WTC11 (cell line): ENCODE data around the gene WWOX. TPM values are rescaled to one million over a fixed set of nuclear protein-coding genes. Genes with fewer than 3 reads are reported as not detected.

Experiments used
- ATAC-seq: fragments of 200-7000 bp; cut with Tn5 transposase; 2 replicates; pipeline ENCODE4 v1.10.0; 2021; ENCODE audit warnings: mild to moderate bottlenecking, moderate library complexity
- CTCF ChIA-PET: fragments of 300-600 bp; sonication (Branson Sonifier 250); formaldehyde crosslinking; loops from one replicate; lab custom pipeline; 2021; ENCODE audit warnings: antibody characterized with exemption; lab: Charles Lee
- POLR2A ChIA-PET: fragments of 350-600 bp; sonication (Branson Sonifier 250); formaldehyde crosslinking; loops from one replicate; lab custom pipeline; 2021; ENCODE audit warnings: antibody characterized with exemption; lab: Charles Lee
- DNase-seq: peaks from one replicate; pipeline ENCODE4 v3.0.0; 2021; ENCODE audit warnings: low spot score
- H3K27ac Mint-ChIP-seq: 2 replicates; pipeline ENCODE4 v1.8.0; 2021; ENCODE audit warnings: mixed read lengths
- H3K27me3 Mint-ChIP-seq: 2 replicates; pipeline ENCODE4 v1.8.0; 2021; ENCODE audit warnings: low read depth, mild to moderate bottlenecking, moderate library complexity, mixed read lengths
- H3K36me3 Mint-ChIP-seq: 2 replicates; pipeline ENCODE4 v1.8.0; 2021; ENCODE audit warnings: mixed read lengths
- H3K4me1 Mint-ChIP-seq: 2 replicates; pipeline ENCODE4 v1.8.0; 2022; ENCODE audit warnings: mixed read lengths
- H3K4me3 Mint-ChIP-seq: 2 replicates; pipeline ENCODE4 v1.8.0; 2021; ENCODE audit warnings: mild to moderate bottlenecking, moderate library complexity, mixed read lengths
- H3K9me3 Mint-ChIP-seq: 2 replicates; pipeline ENCODE4 v1.8.0; 2021; ENCODE audit warnings: mixed read lengths
- AFF4 ChIP-seq: sonication (generic); formaldehyde crosslinking; IDR thresholded peaks from 2 replicates; pipeline ENCODE4 v1.8.1; 2023; ENCODE audit warnings: mild to moderate bottlenecking, missing genetic modification reagents, borderline replicate concordance
- ATF1 ChIP-seq: sonication (generic); formaldehyde crosslinking; IDR thresholded peaks from 2 replicates; pipeline ENCODE4 v1.8.1; 2023; ENCODE audit warnings: mild to moderate bottlenecking, moderate library complexity, missing genetic modification reagents
- ATF2 ChIP-seq: sonication (generic); formaldehyde crosslinking; IDR thresholded peaks from 2 replicates; pipeline ENCODE4 v1.8.1; 2022; ENCODE audit warnings: low read depth, missing genetic modification reagents, borderline replicate concordance
- FOXK1 ChIP-seq: sonication (generic); formaldehyde crosslinking; IDR thresholded peaks from 2 replicates; pipeline ENCODE4 v1.8.0; 2022; ENCODE audit warnings: mild to moderate bottlenecking, moderate library complexity, missing genetic modification reagents
- FOXP4 ChIP-seq: sonication (generic); formaldehyde crosslinking; IDR thresholded peaks from 2 replicates; pipeline ENCODE4 v1.8.0; 2022; ENCODE audit warnings: mild to moderate bottlenecking, missing genetic modification reagents
- NR2C2 ChIP-seq: sonication (generic); formaldehyde crosslinking; IDR thresholded peaks from 2 replicates; pipeline ENCODE4 v1.8.0; 2022; ENCODE audit warnings: mild to moderate bottlenecking, missing genetic modification reagents
- SMAD3 ChIP-seq: sonication (generic); formaldehyde crosslinking; IDR thresholded peaks from 2 replicates; pipeline ENCODE4 v1.8.0; 2022; ENCODE audit warnings: missing genetic modification reagents, mild to moderate bottlenecking, borderline replicate concordance
- SP1 ChIP-seq: sonication (generic); formaldehyde crosslinking; conservative IDR thresholded peaks from 2 replicates; pipeline ENCODE4 v1.8.1; 2022; ENCODE audit warnings: missing genetic modification reagents
- TCF7 ChIP-seq: sonication (generic); formaldehyde crosslinking; IDR thresholded peaks from 2 replicates; pipeline ENCODE4 v1.8.0; 2022; ENCODE audit warnings: mild to moderate bottlenecking, low read depth, missing genetic modification reagents, moderate library complexity
- ZNF423 ChIP-seq: fragments of 250-450 bp; sonication (Bioruptor Pico); IDR thresholded peaks from 2 replicates; pipeline ENCODE4 v2.1.2; 2022; ENCODE audit warnings: mild to moderate bottlenecking, moderate library complexity
- ZSCAN18 ChIP-seq: fragments of 250-450 bp; sonication (Bioruptor Pico); IDR thresholded peaks from 2 replicates; pipeline ENCODE4 v2.1.2; 2022; ENCODE audit warnings: mild to moderate bottlenecking, moderate library complexity
- total RNA-seq: library from RNA; stranded (reverse); gene quantifications from 3 replicates; pipeline ENCODE4 v1.2.3, GENCODE V29; 2021
- TF ChIP-seq, protein P1 (sequence below): fragments of 250-450 bp; sonication (Bioruptor Pico); conservative IDR thresholded peaks from 2 replicates; pipeline ENCODE4 v1.9.0; 2021; ENCODE audit warnings: mild to moderate bottlenecking
- TF ChIP-seq, protein P2 (sequence below): sonication (generic); formaldehyde crosslinking; IDR thresholded peaks from 2 replicates; pipeline ENCODE4 v1.8.1; 2023; ENCODE audit warnings: mild to moderate bottlenecking, moderate library complexity, missing genetic modification reagents
- TF ChIP-seq, protein P3 (sequence below): sonication (generic); formaldehyde crosslinking; IDR thresholded peaks from 2 replicates; pipeline ENCODE4 v1.8.1; 2023; ENCODE audit warnings: mild to moderate bottlenecking, missing genetic modification reagents
- TF ChIP-seq, protein P4 (sequence below): sonication (generic); formaldehyde crosslinking; IDR thresholded peaks from 2 replicates; pipeline ENCODE4 v1.8.0; 2023; ENCODE audit warnings: missing genetic modification reagents
- TF ChIP-seq, protein P5 (sequence below): sonication (generic); formaldehyde crosslinking; IDR thresholded peaks from 2 replicates; pipeline ENCODE4 v1.8.0; 2023; ENCODE audit warnings: missing genetic modification reagents, mild to moderate bottlenecking, borderline replicate concordance
- TF ChIP-seq, protein P6 (sequence below): fragments of 250-450 bp; sonication (Bioruptor Pico); IDR thresholded peaks from 2 replicates; pipeline ENCODE4 v1.9.0; 2021; ENCODE audit warnings: mild to moderate bottlenecking

WWOX gene
- total RNA-seq, 1 experiment from 2014 or later, result 15.7 TPM

GRCh38 chr16:78430281-78430680 is 330.8 kb downstream of the WWOX start:
- Mint-ChIP-seq H3K9me3 (no peaks in the 10 kb centered on the region), H3K4me3 (no peak overlapping the region), H3K36me3 (no peaks in the 10 kb centered on the region), H3K27ac (no peak overlapping the region), H3K4me1 (no peaks in the 10 kb centered on the region), H3K27me3 (no peaks in the 10 kb centered on the region)
- CTCF ChIA-PET, result no interaction called here
- POLR2A ChIA-PET, result no interaction called here
- DNase-seq, result no peak
- ATAC-seq, result no peak
- no peak for TF ChIP-seq ATF1 (CRISPR knock-in tag)
- no peak for TF ChIP-seq ZNF423
- TF ChIP-seq SP1, result no peak
- TF ChIP-seq, protein P1, sequence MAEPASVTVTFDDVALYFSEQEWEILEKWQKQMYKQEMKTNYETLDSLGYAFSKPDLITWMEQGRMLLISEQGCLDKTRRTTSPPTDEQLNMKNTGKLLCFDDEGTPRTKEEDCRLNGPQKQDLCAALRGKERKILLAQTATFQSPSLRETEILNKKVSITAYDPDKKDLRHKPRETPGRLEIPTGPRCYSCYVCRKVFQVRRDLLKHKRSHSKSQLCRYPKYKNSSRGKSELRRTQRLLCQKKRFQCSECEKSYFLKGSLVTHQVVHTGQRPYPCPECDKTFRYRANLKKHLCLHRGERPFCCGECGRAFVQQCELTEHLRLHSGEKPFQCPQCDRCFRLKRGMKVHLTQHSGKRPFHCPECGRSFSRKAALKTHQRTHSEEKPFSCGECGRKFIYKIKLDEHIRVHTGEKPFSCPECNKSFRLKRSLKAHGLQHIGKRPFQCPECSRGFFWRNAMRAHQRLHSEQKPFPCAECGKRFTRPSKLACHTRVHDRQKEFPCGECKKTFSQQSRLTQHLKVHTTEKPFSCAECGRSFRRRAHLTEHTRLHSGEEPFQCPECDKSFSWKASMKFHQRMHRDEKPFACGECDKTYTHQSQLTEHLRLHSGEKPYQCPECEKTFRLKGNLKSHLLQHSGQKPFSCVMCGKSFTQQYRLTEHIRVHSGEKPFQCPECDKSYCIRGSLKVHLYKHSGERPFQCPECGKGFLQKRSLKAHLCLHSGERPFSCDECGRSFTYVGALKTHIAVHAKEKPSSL (CRISPR knock-in tag), result no peak
- TF ChIP-seq, protein P2, sequence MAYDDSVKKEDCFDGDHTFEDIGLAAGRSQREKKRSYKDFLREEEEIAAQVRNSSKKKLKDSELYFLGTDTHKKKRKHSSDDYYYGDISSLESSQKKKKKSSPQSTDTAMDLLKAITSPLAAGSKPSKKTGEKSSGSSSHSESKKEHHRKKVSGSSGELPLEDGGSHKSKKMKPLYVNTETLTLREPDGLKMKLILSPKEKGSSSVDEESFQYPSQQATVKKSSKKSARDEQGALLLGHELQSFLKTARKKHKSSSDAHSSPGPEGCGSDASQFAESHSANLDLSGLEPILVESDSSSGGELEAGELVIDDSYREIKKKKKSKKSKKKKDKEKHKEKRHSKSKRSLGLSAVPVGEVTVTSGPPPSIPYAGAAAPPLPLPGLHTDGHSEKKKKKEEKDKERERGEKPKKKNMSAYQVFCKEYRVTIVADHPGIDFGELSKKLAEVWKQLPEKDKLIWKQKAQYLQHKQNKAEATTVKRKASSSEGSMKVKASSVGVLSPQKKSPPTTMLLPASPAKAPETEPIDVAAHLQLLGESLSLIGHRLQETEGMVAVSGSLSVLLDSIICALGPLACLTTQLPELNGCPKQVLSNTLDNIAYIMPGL, result no peak
- TF ChIP-seq, protein P3, sequence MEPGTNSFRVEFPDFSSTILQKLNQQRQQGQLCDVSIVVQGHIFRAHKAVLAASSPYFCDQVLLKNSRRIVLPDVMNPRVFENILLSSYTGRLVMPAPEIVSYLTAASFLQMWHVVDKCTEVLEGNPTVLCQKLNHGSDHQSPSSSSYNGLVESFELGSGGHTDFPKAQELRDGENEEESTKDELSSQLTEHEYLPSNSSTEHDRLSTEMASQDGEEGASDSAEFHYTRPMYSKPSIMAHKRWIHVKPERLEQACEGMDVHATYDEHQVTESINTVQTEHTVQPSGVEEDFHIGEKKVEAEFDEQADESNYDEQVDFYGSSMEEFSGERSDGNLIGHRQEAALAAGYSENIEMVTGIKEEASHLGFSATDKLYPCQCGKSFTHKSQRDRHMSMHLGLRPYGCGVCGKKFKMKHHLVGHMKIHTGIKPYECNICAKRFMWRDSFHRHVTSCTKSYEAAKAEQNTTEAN (CRISPR knock-in tag), result no peak
- TF ChIP-seq, protein P4, sequence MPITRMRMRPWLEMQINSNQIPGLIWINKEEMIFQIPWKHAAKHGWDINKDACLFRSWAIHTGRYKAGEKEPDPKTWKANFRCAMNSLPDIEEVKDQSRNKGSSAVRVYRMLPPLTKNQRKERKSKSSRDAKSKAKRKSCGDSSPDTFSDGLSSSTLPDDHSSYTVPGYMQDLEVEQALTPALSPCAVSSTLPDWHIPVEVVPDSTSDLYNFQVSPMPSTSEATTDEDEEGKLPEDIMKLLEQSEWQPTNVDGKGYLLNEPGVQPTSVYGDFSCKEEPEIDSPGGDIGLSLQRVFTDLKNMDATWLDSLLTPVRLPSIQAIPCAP (CRISPR knock-in tag), result no peak
- TF ChIP-seq NR2C2 (CRISPR knock-in tag), result no peak
- no peak for TF ChIP-seq ATF2
- TF ChIP-seq, protein P5, sequence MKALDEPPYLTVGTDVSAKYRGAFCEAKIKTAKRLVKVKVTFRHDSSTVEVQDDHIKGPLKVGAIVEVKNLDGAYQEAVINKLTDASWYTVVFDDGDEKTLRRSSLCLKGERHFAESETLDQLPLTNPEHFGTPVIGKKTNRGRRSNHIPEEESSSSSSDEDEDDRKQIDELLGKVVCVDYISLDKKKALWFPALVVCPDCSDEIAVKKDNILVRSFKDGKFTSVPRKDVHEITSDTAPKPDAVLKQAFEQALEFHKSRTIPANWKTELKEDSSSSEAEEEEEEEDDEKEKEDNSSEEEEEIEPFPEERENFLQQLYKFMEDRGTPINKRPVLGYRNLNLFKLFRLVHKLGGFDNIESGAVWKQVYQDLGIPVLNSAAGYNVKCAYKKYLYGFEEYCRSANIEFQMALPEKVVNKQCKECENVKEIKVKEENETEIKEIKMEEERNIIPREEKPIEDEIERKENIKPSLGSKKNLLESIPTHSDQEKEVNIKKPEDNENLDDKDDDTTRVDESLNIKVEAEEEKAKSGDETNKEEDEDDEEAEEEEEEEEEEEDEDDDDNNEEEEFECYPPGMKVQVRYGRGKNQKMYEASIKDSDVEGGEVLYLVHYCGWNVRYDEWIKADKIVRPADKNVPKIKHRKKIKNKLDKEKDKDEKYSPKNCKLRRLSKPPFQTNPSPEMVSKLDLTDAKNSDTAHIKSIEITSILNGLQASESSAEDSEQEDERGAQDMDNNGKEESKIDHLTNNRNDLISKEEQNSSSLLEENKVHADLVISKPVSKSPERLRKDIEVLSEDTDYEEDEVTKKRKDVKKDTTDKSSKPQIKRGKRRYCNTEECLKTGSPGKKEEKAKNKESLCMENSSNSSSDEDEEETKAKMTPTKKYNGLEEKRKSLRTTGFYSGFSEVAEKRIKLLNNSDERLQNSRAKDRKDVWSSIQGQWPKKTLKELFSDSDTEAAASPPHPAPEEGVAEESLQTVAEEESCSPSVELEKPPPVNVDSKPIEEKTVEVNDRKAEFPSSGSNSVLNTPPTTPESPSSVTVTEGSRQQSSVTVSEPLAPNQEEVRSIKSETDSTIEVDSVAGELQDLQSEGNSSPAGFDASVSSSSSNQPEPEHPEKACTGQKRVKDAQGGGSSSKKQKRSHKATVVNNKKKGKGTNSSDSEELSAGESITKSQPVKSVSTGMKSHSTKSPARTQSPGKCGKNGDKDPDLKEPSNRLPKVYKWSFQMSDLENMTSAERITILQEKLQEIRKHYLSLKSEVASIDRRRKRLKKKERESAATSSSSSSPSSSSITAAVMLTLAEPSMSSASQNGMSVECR (CRISPR knock-in tag), result no peak
- TF ChIP-seq, protein P6, sequence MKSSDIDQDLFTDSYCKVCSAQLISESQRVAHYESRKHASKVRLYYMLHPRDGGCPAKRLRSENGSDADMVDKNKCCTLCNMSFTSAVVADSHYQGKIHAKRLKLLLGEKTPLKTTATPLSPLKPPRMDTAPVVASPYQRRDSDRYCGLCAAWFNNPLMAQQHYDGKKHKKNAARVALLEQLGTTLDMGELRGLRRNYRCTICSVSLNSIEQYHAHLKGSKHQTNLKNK (CRISPR knock-in tag), result no peak
- TF ChIP-seq AFF4 (CRISPR knock-in tag), result no peak
- TF ChIP-seq ZSCAN18 (CRISPR knock-in tag), result no peak
- TF ChIP-seq FOXP4 (CRISPR knock-in tag), result no peak
- no peak for TF ChIP-seq FOXK1 (CRISPR knock-in tag)
- TF ChIP-seq SMAD3 (CRISPR knock-in tag), result no peak
- no peak for TF ChIP-seq TCF7 (CRISPR knock-in tag)
